CD4-positive, alpha-beta T cell (primary cell): Measurements from ENCODE around the gene CD7. TPM values are rescaled to one million over a fixed set of nuclear protein-coding genes. Genes with fewer than 3 reads are reported as not detected.

Experiments
- ATAC-seq: fragments of 200-7000 bp; cut with Tn5 transposase; one replicate; pipeline ENCODE4 v1.10.0; 2022; ENCODE audit warnings: mild to moderate bottlenecking; ENCODE audit not compliant: poor library complexity
- CTCF ChIA-PET: fragments of 350-600 bp; sonication (Branson Sonifier 250); formaldehyde crosslinking; loops from one replicate; lab custom pipeline; 2021; ENCODE audit warnings: antibody characterized with exemption, inconsistent platforms; lab: Charles Lee
- POLR2A ChIA-PET: fragments of 350-600 bp; sonication (Branson Sonifier 250); formaldehyde crosslinking; loops from one replicate; lab custom pipeline; 2021; ENCODE audit warnings: antibody characterized with exemption, inconsistent platforms; lab: Charles Lee
- DNase-seq, 14 experiments: peaks; one replicate each; pipeline ENCODE4 v3.0.0-alpha.2; 2013 to 2020; ENCODE audit warnings: mixed read lengths in 2 of 14
- H3K27ac ChIP-seq, 2 donors: one replicate each; pipeline versions ENCODE4 v1.5.1 to v1.7.0; 2013; ENCODE audit warnings: low read length in 2 of 2, low read depth in 1 of 2, mild to moderate bottlenecking in 1 of 2
- H3K27me3 ChIP-seq, 2 experiments: 1 replicate in 1 of 2; 2 replicates in 1 of 2; pipeline versions ENCODE4 v1.6.1 to v1.7.0; 2013; ENCODE audit warnings: low read length in 2 of 2, control low read depth in 1 of 2, mild to moderate bottlenecking in 1 of 2, moderate library complexity in 1 of 2; ENCODE audit not compliant: insufficient read depth in 2 of 2, control insufficient read depth in 1 of 2
- H3K36me3 ChIP-seq: one replicate; pipeline ENCODE4 v1.6.1; 2013; ENCODE audit warnings: low read length, control low read depth; ENCODE audit not compliant: insufficient read depth
- H3K4me1 ChIP-seq: one replicate; pipeline ENCODE4 v1.6.1; 2013; ENCODE audit warnings: low read length, control low read depth; ENCODE audit not compliant: insufficient read depth
- H3K4me3 ChIP-seq: one replicate; pipeline ENCODE4 v1.5.1; 2013; ENCODE audit warnings: mild to moderate bottlenecking, low read length, moderate library complexity
- H3K9me3 ChIP-seq, 2 experiments: 1 replicate in 1 of 2; 2 replicates in 1 of 2; pipeline versions ENCODE4 v1.6.1 to v1.7.0; 2013; ENCODE audit warnings: low read length in 2 of 2, mild to moderate bottlenecking in 2 of 2, control low read depth in 1 of 2, moderate library complexity in 1 of 2; ENCODE audit not compliant: control insufficient read depth in 1 of 2, insufficient read depth in 1 of 2
- H3K27ac Mint-ChIP-seq: one replicate; pipeline ENCODE4 v1.8.0; 2020; ENCODE audit warnings: mixed read lengths
- H3K27me3 Mint-ChIP-seq: one replicate; pipeline ENCODE4 v1.8.0; 2021; ENCODE audit warnings: mixed read lengths
- H3K36me3 Mint-ChIP-seq: one replicate; pipeline ENCODE4 v1.8.0; 2021; ENCODE audit warnings: low read depth, mixed read lengths
- H3K4me1 Mint-ChIP-seq: one replicate; pipeline ENCODE4 v1.8.0; 2021; ENCODE audit warnings: low read depth, mixed read lengths
- H3K4me3 Mint-ChIP-seq: one replicate; pipeline ENCODE4 v1.8.0; 2020; ENCODE audit warnings: mild to moderate bottlenecking, mixed read lengths
- H3K9me3 Mint-ChIP-seq: one replicate; pipeline ENCODE4 v1.8.0; 2020; ENCODE audit warnings: mixed read lengths
- intact Hi-C, 2 experiments: fragments of 100-400 bp; cut with DNase I in 1 of 2; cut with micrococcal nuclease in 1 of 2; formaldehyde crosslinking; loops; one replicate each; pipeline versions ENCODE4 v1.15.1 to v1.9.0; 2023 to 2025; cut with DNase I, micrococcal nuclease
- total RNA-seq, 174 experiments: library from RNA in 2 of 174; stranded (reverse) in 2 of 174; gene quantifications; one replicate each; pipeline ENCODE4 v1.2.3 and lab custom pipeline; 2021 to 2026
- TF ChIP-seq, protein P1 (sequence below): fragments of 200-600 bp; IDR thresholded peaks from one replicate; pipeline ENCODE4 v1.8.0; 2022; ENCODE audit warnings: antibody characterized with exemption, mild to moderate bottlenecking

CD7 gene
- total RNA-seq, 2 experiments from 2014 or later: 225 to 234 TPM

- peak overlapping the region in 1 of 2 donors; percentile 29 for H3K27ac ChIP-seq
- TF ChIP-seq, protein P1, sequence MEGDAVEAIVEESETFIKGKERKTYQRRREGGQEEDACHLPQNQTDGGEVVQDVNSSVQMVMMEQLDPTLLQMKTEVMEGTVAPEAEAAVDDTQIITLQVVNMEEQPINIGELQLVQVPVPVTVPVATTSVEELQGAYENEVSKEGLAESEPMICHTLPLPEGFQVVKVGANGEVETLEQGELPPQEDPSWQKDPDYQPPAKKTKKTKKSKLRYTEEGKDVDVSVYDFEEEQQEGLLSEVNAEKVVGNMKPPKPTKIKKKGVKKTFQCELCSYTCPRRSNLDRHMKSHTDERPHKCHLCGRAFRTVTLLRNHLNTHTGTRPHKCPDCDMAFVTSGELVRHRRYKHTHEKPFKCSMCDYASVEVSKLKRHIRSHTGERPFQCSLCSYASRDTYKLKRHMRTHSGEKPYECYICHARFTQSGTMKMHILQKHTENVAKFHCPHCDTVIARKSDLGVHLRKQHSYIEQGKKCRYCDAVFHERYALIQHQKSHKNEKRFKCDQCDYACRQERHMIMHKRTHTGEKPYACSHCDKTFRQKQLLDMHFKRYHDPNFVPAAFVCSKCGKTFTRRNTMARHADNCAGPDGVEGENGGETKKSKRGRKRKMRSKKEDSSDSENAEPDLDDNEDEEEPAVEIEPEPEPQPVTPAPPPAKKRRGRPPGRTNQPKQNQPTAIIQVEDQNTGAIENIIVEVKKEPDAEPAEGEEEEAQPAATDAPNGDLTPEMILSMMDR: no peak
- POLR2A ChIA-PET: no interaction called here
- H3K4me3 ChIP-seq: no peak overlapping the region
- H3K36me3 ChIP-seq: peaks cover 79% of the 10 kb centered on the region
- H3K27me3 ChIP-seq: no peaks in the 10 kb centered on the region
- Mint-ChIP-seq H3K27ac (peak overlapping the region; percentile 85), H3K4me3 (peak overlapping the region; percentile 67), H3K27me3 (no peaks in the 10 kb centered on the region), H3K9me3 (no peaks in the 10 kb centered on the region), H3K36me3 (peaks cover 92% of the 10 kb centered on the region), H3K4me1 (peaks cover 64% of the 10 kb centered on the region)
- H3K9me3 ChIP-seq: no peaks in the 10 kb centered on the region
- intact Hi-C loops: no loop called here
- peaks cover 71% of the 10 kb centered on the region for H3K4me1 ChIP-seq
- ATAC-seq (peak; percentile 32), DNase-seq (peak in 9 of 14 experiments; percentile 19 to 70 (median 33))
- CTCF ChIA-PET: no interaction called here
Measured at GRCh38 chr17:82267575-82268379, 49.6 kb downstream of the CD7 start.

GRCh38 chr17:82266142-82266541 lies 51.3 kb downstream of the CD7 start:
- Histone ChIP-seq H3K4me3 (no peak overlapping the region), H3K36me3 (peaks cover 87% of the 10 kb centered on the region), H3K27ac (no peak overlapping the region), H3K9me3 (no peaks in the 10 kb centered on the region), H3K4me1 (peaks cover 56% of the 10 kb centered on the region), H3K27me3 (no peaks in the 10 kb centered on the region)
- intact Hi-C loops: no loop called here
- ATAC-seq: no peak
- peak overlapping the region; percentile 51 for H3K27ac Mint-ChIP-seq
- H3K4me1 Mint-ChIP-seq: peaks cover 49% of the 10 kb centered on the region
- CTCF ChIA-PET: no interaction called here
- no peaks in the 10 kb centered on the region for H3K9me3 Mint-ChIP-seq
- TF ChIP-seq, protein P1: no peak
- POLR2A ChIA-PET: no interaction called here
- peaks cover 95% of the 10 kb centered on the region for H3K36me3 Mint-ChIP-seq
- no peak overlapping the region for H3K4me3 Mint-ChIP-seq
- no peak for DNase-seq
- no peaks in the 10 kb centered on the region for H3K27me3 Mint-ChIP-seq

Other genes starting within 250 kb of the CD7 start
- 100 to 1,000 TPM; 168 to 174 TPM for gene FASN, start 219.4 kb downstream of the CD7 start, total RNA-seq
- 100 to 1,000 TPM; 129 to 135 TPM for gene CCDC57, start 104.8 kb downstream of the CD7 start, total RNA-seq
- 10 to 100 TPM; 93.4 to 99.0 TPM for gene SLC16A3, start 88.6 kb downstream of the CD7 start, total RNA-seq
- gene CSNK1D, start 43.9 kb downstream of the CD7 start, total RNA-seq: 100 to 1,000 TPM; 277 to 286 TPM
- gene SECTM1, start 16.2 kb upstream of the CD7 start, total RNA-seq: 1 to 10 TPM; 2.1 to 3.1 TPM
- not detected for gene TEX19, start 41.6 kb upstream of the CD7 start, total RNA-seq
- not detected for gene UTS2R, start 54.2 kb upstream of the CD7 start, total RNA-seq
- 10 to 100 TPM; 27.8 to 31.2 TPM for gene HEXD, start 100.7 kb upstream of the CD7 start, total RNA-seq
- gene OGFOD3, start 101.0 kb upstream of the CD7 start, total RNA-seq: 10 to 100 TPM; 12.9 to 13.7 TPM
- 10 to 100 TPM; 60.2 to 62.4 TPM for gene CYBC1, start 133.1 kb upstream of the CD7 start, total RNA-seq
- gene NARF, start 141.1 kb upstream of the CD7 start, total RNA-seq: 10 to 100 TPM; 57.1 to 62.0 TPM
- gene FOXK2, start 202.1 kb upstream of the CD7 start, total RNA-seq: 10 to 100 TPM; 32.5 to 33.7 TPM